HEK293T (cell line): ENCODE measurements around the gene NDUFS7.

Source experiments
- FOXM1 ChIP-seq: fragments of 450-650 bp; IDR thresholded peaks from 2 replicates; pipeline ENCODE4 v1.6.1; 2017; ENCODE audit warnings: mild to moderate bottlenecking, borderline replicate concordance
- L3MBTL2 ChIP-seq: fragments of 450-650 bp; conservative IDR thresholded peaks from 2 replicates; pipeline ENCODE4 v1.6.1; 2016; ENCODE audit warnings: mild to moderate bottlenecking
- TARDBP ChIP-seq: fragments of 450-650 bp; IDR thresholded peaks from 2 replicates; pipeline ENCODE4 v1.6.1; 2016

DNA sequence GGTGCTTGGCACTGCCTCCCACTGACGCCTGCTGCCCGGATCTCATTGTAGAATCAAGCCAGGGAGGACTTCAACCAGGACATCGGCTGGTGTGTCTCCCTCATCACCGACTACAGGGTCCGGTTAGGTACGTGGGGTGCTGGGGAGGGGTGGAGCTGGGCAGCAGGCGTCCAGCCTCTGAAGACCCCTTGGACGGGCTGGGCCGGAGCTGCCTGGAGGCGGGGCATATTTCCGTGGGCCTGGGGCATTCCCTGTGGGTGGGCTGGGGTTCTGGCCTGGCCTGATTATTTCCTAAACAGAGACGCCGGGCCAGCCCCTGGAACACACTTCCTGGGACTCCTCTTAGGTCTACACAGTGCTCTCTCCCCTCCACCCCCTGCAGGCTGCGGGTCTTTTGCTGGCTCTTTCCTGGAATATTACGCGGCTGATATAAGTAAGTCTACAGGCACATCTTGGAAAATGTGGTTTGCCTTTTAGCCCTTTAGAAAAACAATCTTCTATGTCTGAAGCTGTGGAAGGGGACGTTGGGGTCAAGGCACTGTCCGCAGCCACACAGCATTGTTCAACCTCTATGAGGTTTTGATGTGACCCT lies 14.4 kb upstream of the NDUFS7 start:
- TF ChIP-seq L3MBTL2 (no peak), TARDBP (no peak), FOXM1 (no peak)
